SK-N-SH (cell line): ENCODE data around the gene CAPN7. TPM values are rescaled to one million over a fixed set of nuclear protein-coding genes. Genes with fewer than 3 reads are reported as not detected.

ENCODE experiments used
- CTCF ChIA-PET: fragments of 300-600, 350-600 bp; formaldehyde crosslinking; extraction: SDS; loops from one replicate; lab custom pipeline; 2021; lab: Yijun Ruan, JAX
- POLR2A ChIA-PET: fragments of 350-600 bp; sonication (Branson Sonifier 250); formaldehyde crosslinking; extraction: SDS; loops from one replicate; lab custom pipeline; 2020; ENCODE audit warnings: antibody characterized with exemption, inconsistent platforms; lab: Yijun Ruan, JAX
- DNase-seq: peaks from one replicate; pipeline ENCODE4 v3.0.0; 2012
- H2AFZ ChIP-seq: fragments of 200-600 bp; sonication (generic); 2 replicates; pipeline ENCODE4 v1.8.1; 2016; ENCODE audit warnings: antibody characterized with exemption, mild to moderate bottlenecking, low read depth
- H3F3A ChIP-seq: fragments of 200-600 bp; sonication (generic); replicated peaks from 2 replicates; pipeline ENCODE3; 2016; ENCODE audit warnings: antibody characterized with exemption, mild to moderate bottlenecking; ENCODE audit not compliant: insufficient read depth
- H3K27ac ChIP-seq, 2 experiments: fragments of 200-500 bp in 1 of 2; fragments of 200-600 bp in 1 of 2; sonication (Bioruptor generic) in 1 of 2; sonication (generic), shearing (Covaris generic) in 1 of 2; 2 replicates each; pipeline versions ENCODE4 v1.5.1 to v1.6.1; 2014 to 2016; ENCODE audit warnings: low read depth in 2 of 2, inconsistent platforms in 1 of 2, low read length in 1 of 2, mild to moderate bottlenecking in 1 of 2, mixed read lengths in 1 of 2
- H3K27me3 ChIP-seq: fragments of 200-600 bp; sonication (generic), shearing (Covaris generic); 2 replicates; pipeline ENCODE4 v1.6.1; 2016; ENCODE audit warnings: mixed run types; ENCODE audit not compliant: insufficient read depth
- H3K36me3 ChIP-seq, 2 experiments: fragments of 200-500 bp in 1 of 2; fragments of 200-600 bp in 1 of 2; sonication (Bioruptor generic) in 1 of 2; sonication (generic) in 1 of 2; replicated peaks in 1 of 2; 2 replicates each; pipeline versions ENCODE3 to v1.5.1; 2014 to 2016; ENCODE audit warnings: low read length in 1 of 2, mild to moderate bottlenecking in 1 of 2; ENCODE audit not compliant: insufficient read depth in 2 of 2, control insufficient read depth in 1 of 2
- H3K4me1 ChIP-seq, 2 experiments: fragments of 200-500 bp in 1 of 2; fragments of 200-600 bp in 1 of 2; sonication (Bioruptor generic) in 1 of 2; sonication (generic), shearing (Covaris generic) in 1 of 2; 2 replicates each; pipeline versions ENCODE4 v1.5.1 to v1.6.1; 2014 to 2016; ENCODE audit warnings: low read depth in 1 of 2, low read length in 1 of 2, mixed run types in 1 of 2; ENCODE audit not compliant: insufficient read depth in 2 of 2, control insufficient read depth in 1 of 2
- H3K4me2 ChIP-seq: fragments of 200-600 bp; sonication (generic), shearing (Covaris generic); 2 replicates; pipeline ENCODE4 v1.6.1; 2017; ENCODE audit warnings: mixed run types
- H3K4me3 ChIP-seq, 2 experiments: fragments of 200-500 bp in 1 of 2; fragments of 200-600 bp in 1 of 2; sonication (Bioruptor generic) in 1 of 2; sonication (generic), shearing (Covaris generic) in 1 of 2; 2 replicates each; pipeline versions ENCODE4 v1.5.1 to v1.8.1; 2014 to 2016; ENCODE audit warnings: low read depth in 2 of 2, inconsistent platforms in 1 of 2, low read length in 1 of 2, mild to moderate bottlenecking in 1 of 2, mixed read lengths in 1 of 2, moderate library complexity in 1 of 2
- H3K79me2 ChIP-seq: fragments of 200-600 bp; sonication (generic); 2 replicates; pipeline ENCODE4 v1.8.1; 2017; ENCODE audit warnings: mild to moderate bottlenecking; ENCODE audit not compliant: insufficient read depth
- H3K9ac ChIP-seq: fragments of 200-600 bp; sonication (generic); 2 replicates; pipeline ENCODE4 v1.6.1; 2017; ENCODE audit warnings: mixed run types
- H3K9me2 ChIP-seq: fragments of 200-600 bp; sonication (generic); 2 replicates; pipeline ENCODE4 v1.6.1; 2017; ENCODE audit warnings: mixed run types
- H3K9me3 ChIP-seq: fragments of 200-600 bp; sonication (generic); 2 replicates; pipeline ENCODE4 v1.6.1; 2017; ENCODE audit warnings: mixed run types, mild to moderate bottlenecking, moderate library complexity
- H4K20me1 ChIP-seq: fragments of 200-600 bp; sonication (generic); 2 replicates; pipeline ENCODE4 v1.6.1; 2017; ENCODE audit warnings: mild to moderate bottlenecking, mixed run types; ENCODE audit not compliant: insufficient read depth
- CHD2 ChIP-seq: fragments of 150-350 bp; IDR thresholded peaks from 2 replicates; pipeline ENCODE4 v1.6.1; 2018; ENCODE audit warnings: low read length; ENCODE audit not compliant: partially characterized antibody
- MEF2A ChIP-seq: IDR thresholded peaks from 2 replicates; pipeline ENCODE4 v1.4.0; 2012; ENCODE audit warnings: low read depth, borderline replicate concordance
- NFIC ChIP-seq: IDR thresholded peaks from 2 replicates; pipeline ENCODE4 v1.4.0; 2012; ENCODE audit warnings: borderline replicate concordance
- RCOR1 ChIP-seq: fragments of 150-350 bp; IDR thresholded peaks from 2 replicates; pipeline ENCODE4 v1.6.1; 2017; ENCODE audit warnings: antibody characterized with exemption, low read length
- TCF12 ChIP-seq: IDR thresholded peaks from 2 replicates; pipeline ENCODE4 v1.4.0; 2012
- TEAD4 ChIP-seq: IDR thresholded peaks from 2 replicates; pipeline ENCODE4 v1.4.0; 2012; ENCODE audit warnings: mild to moderate bottlenecking, borderline replicate concordance; ENCODE audit not compliant: insufficient read depth
- YY1 ChIP-seq: IDR thresholded peaks from 2 replicates; pipeline ENCODE4 v1.4.0; 2012; ENCODE audit warnings: low read depth, mild to moderate bottlenecking
- WGBS: methylation state at CpG from one replicate; pipeline ENCODE4 v1.1.6; 2017; ENCODE audit warnings: low lambda C conversion rate; 5-methylcytosine and 5-hydroxymethylcytosine counted together
- polyA plus RNA-seq, 3 experiments: library from polyadenylated mRNA; depleted of rRNA; stranded (reverse); fragments of >200 nt; gene quantifications; 2 replicates each; pipeline ENCODE4 v1.2.3, GENCODE V29; 2012
- TF ChIP-seq, protein P1 (sequence below): IDR thresholded peaks from 2 replicates; pipeline ENCODE4; 2012

The CAPN7 gene
- polyA plus RNA-seq, 1 of the 3 experiments (the other 2 are of a cell fraction): 7.3 TPM

DNA sequence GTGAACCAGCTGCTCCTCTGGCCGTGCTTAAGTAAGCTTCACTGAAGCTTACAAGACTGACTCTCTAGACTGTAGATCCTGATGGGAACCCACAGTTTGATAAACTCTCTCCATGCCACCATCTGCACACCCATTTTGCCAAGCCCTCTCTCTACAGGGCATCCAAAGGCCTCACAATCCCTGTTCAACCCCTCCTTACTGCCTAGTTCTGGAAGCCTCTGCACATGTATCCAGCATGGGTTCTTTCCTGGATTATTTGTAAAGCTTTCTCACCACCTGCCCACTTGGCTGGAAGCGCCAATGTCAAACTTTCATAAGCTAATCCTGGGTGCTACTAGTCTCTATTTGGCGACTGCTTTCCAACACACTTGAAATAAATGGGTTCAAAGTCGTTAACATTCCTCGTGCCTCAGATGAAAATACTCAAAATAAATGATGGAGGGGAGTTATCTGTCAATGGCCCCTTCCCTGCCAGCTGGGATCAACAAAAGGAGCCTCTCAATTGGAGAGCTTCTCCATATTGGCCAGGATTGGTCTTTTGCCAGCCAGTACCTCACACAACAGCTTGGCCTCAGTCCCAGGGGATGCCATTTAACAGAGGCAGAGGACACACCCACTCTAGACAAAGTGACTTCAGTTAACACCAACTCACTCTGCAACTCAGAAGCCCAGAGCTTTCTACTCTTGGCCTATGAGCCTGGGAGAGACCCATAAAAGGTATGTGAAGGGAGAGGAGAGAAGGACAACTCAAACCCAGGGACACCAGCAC, 78.3 kb downstream of the CAPN7 start:
- 95% methylated on average over 5 of the region's 5 CpGs for WGBS
- Histone ChIP-seq H3K9me2 (no peaks in the 10 kb centered on the region), H3K4me3 (no peak overlapping the region), H4K20me1 (no peaks in the 10 kb centered on the region), H3K27me3 (no peaks in the 10 kb centered on the region), H3K4me1 (peaks cover 3 to 5% of the 10 kb centered on the region in 2 experiments; a peak in 2 of 4 replicates), H3K4me2 (no peak overlapping the region)
- POLR2A ChIA-PET: no interaction called here
- no peak for DNase-seq
- peak; percentile 44 for TF ChIP-seq NFIC
- TF ChIP-seq CHD2: no peak
- TF ChIP-seq, all 33 proteins: peak for 1
- CTCF ChIA-PET: interaction anchor here (0.6 to 7.4 kb wide), 3 partner anchors 17 to 177 kb away, joined by 3 to 36 read pairs (median 4); no protein-coding TSS in a partner anchor
- Histone ChIP-seq H3K36me3 (no peaks in the 10 kb centered on the region), H3F3A (no peaks in the 10 kb centered on the region), H3K27ac (no peak overlapping the region), H3K79me2 (0 out of 2 replicates have a peak, but pooled peaks cover 4% of the 10 kb centered on the region), H3K9ac (no peak overlapping the region), H2AFZ (no peak overlapping the region), H3K9me3 (no peaks in the 10 kb centered on the region)

DNA sequence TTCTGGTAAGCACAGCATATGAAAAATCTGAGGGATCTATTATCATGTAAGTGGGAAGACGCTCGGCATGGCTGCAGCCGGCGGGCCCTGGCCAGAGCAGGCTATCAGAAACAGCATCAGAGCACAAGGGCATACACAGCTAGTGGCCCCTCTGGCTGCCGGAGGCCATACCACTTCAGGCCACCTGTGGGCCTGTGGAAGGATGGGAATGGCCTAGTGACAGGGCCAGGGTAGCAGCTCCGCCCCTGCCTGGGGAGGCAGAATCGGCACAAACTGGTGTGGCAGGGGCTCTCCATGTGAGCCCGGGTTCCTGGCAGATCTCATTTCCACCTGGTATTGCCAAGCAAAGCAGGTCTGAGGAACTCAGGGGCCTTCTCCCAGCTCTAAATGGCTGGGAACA, 80.0 kb downstream of the CAPN7 start:
- CTCF ChIA-PET: interaction anchor here (0.6 to 7.4 kb wide), 4 partner anchors 9 to 888 kb away, joined by 3 to 36 read pairs (median 8); no protein-coding TSS in a partner anchor
- WGBS: 100% methylated on average over 4 of the region's 8 CpGs
- H3K27ac ChIP-seq: no peak overlapping the region

DNA sequence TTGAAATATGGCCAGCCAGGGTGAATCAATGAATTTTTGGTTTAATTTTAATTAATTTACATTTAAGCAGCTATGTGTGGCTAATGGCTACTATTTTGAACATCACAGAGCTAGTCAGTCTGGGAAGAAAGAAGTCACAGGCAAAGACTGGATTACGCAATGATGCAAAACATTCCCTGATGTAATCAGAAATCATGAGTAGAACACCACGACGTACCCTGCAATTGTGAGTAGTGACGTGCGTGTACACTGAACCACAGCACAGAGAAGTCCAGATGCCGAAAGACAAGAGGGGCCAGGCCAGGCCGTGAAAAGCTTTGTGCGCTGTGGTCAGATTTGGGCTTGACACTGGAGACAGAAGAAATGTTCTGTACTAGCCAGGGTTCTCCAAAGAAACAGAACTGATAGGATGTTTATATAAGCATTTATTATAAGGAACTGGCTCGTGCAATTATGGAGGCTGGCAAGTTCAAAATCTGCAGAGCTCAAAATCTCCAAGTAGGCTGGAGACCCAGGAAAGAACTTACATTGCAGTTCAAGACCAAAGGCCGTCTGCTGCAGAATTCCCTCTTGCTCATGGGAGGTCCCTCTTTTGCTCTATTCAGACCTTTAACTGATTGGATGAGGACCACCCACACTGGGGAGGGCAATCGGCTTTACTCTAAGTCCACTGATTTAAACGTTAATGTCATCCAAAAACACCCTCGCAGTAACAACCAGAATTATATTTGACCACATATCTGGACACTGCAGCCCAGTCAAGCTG, 81.7 kb downstream of the CAPN7 start:
- DNase-seq: no peak
- POLR2A ChIA-PET: no interaction called here
- H4K20me1 ChIP-seq: no peaks in the 10 kb centered on the region

More for the DNA sequence above, 80.0 kb downstream of the CAPN7 start:
- Histone ChIP-seq H3K79me2 (no peaks in the 10 kb centered on the region; the same call in 1 of the 2 replicates), H3K4me3 (no peak overlapping the region), H3K9me2 (no peaks in the 10 kb centered on the region), H3K4me1 (peaks cover 0 to 5% of the 10 kb centered on the region in 2 experiments; a peak in 1 of 4 replicates), H3K9ac (no peak overlapping the region), H3K27me3 (no peaks in the 10 kb centered on the region), H2AFZ (no peak overlapping the region), H3K4me2 (no peak overlapping the region), H3K9me3 (no peaks in the 10 kb centered on the region), H3F3A (no peaks in the 10 kb centered on the region), H3K36me3 (no peaks in the 10 kb centered on the region), H4K20me1 (no peaks in the 10 kb centered on the region)
- no peak for DNase-seq
- TF ChIP-seq TEAD4 (no peak), MEF2A (no peak), TCF12 (no peak), YY1 (no peak)
- POLR2A ChIA-PET: no interaction called here

More for the DNA sequence above, 81.7 kb downstream of the CAPN7 start:
- no peaks in the 10 kb centered on the region for H3K9me2 ChIP-seq
- CTCF ChIA-PET: interaction anchor here (1.2 to 7.4 kb wide), 5 partner anchors 11 to 891 kb away, joined by 3 to 36 read pairs (median 8); partner anchors contain the start of gene SH3BP5
- H3K27me3 ChIP-seq: no peaks in the 10 kb centered on the region
- no peak overlapping the region for H3K27ac ChIP-seq
- no peak overlapping the region for H3K9ac ChIP-seq
- no peak overlapping the region for H3K4me2 ChIP-seq
- 92% methylated on average over 13 of the region's 13 CpGs for WGBS
- H3F3A ChIP-seq: no peaks in the 10 kb centered on the region
- TF ChIP-seq YY1 (no peak), RCOR1 (no peak)
- TF ChIP-seq, protein P1, sequence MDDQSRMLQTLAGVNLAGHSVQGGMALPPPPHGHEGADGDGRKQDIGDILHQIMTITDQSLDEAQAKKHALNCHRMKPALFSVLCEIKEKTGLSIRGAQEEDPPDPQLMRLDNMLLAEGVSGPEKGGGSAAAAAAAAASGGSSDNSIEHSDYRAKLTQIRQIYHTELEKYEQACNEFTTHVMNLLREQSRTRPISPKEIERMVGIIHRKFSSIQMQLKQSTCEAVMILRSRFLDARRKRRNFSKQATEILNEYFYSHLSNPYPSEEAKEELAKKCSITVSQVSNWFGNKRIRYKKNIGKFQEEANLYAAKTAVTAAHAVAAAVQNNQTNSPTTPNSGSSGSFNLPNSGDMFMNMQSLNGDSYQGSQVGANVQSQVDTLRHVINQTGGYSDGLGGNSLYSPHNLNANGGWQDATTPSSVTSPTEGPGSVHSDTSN: no peak
- no peak overlapping the region for H3K4me3 ChIP-seq
- H3K36me3 ChIP-seq: no peaks in the 10 kb centered on the region
- H3K9me3 ChIP-seq: no peaks in the 10 kb centered on the region
- no peaks in the 10 kb centered on the region; the same call in 1 of the 2 replicates for H3K79me2 ChIP-seq
- no peak overlapping the region for H2AFZ ChIP-seq
- peaks cover 0 to 9% of the 10 kb centered on the region in 2 experiments; a peak in 2 of 4 replicates for H3K4me1 ChIP-seq
